OCI-LY7 (cell line): ENCODE results near the gene MVD.

ENCODE experiments used
- EZH2phosphoT487 ChIP-seq: fragments of 200-600 bp; sonication (generic); IDR thresholded peaks from 2 replicates; pipeline ENCODE4 v1.6.1; 2018; ENCODE audit warnings: low read depth, borderline replicate concordance, mild to moderate bottlenecking, mixed run types, antibody characterized with exemption, low read length, moderate library complexity, mixed read lengths
- TF ChIP-seq, protein P1 (sequence below): fragments of 200-600 bp; sonication (generic); conservative IDR thresholded peaks from 2 replicates; pipeline ENCODE4 v1.5.1; 2014; ENCODE audit warnings: mild to moderate bottlenecking, antibody characterized with exemption, low read length, moderate library complexity, mixed read lengths

DNA sequence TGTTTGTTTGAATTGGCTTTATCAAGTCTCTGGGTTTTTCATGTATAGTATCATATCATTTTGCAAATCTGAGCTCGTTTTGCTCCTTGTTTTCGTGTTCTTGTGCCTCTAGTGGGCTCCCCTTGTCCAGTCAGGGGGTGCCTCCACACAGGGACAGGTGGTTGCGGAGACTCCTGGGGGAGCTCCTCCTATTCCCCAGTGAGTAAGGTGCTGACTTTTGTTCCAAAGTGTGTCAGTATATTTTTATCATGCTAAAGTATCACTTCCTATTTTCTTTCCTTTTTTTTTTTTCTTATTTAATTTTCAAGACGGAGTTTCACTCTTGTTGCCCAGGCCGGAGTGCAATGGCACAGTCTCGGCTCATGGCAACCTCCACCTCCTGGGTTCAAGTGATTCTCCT, 54.8 kb downstream of the MVD start:
- TF ChIP-seq, protein P1, sequence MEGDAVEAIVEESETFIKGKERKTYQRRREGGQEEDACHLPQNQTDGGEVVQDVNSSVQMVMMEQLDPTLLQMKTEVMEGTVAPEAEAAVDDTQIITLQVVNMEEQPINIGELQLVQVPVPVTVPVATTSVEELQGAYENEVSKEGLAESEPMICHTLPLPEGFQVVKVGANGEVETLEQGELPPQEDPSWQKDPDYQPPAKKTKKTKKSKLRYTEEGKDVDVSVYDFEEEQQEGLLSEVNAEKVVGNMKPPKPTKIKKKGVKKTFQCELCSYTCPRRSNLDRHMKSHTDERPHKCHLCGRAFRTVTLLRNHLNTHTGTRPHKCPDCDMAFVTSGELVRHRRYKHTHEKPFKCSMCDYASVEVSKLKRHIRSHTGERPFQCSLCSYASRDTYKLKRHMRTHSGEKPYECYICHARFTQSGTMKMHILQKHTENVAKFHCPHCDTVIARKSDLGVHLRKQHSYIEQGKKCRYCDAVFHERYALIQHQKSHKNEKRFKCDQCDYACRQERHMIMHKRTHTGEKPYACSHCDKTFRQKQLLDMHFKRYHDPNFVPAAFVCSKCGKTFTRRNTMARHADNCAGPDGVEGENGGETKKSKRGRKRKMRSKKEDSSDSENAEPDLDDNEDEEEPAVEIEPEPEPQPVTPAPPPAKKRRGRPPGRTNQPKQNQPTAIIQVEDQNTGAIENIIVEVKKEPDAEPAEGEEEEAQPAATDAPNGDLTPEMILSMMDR = no peak
- TF ChIP-seq EZH2phosphoT487 = no peak
